Renal cortex interstitium (tissue), 15 donors: Measurements from ENCODE around the gene GALNT5. TPM values are rescaled to one million over a fixed set of nuclear protein-coding genes. Genes with fewer than 3 reads are reported as not detected.
"Not testable (repeated sequence)": the region's sequence is repeated elsewhere in the genome, so short reads cannot be mapped to it uniquely, and the experiment has no call there.

Experiments
- DNase-seq, 11 donors: peaks; one replicate each; pipeline ENCODE4 v3.0.0-alpha.2; 2013; ENCODE audit warnings: low read depth in 9 of 11, low spot score in 4 of 11; ENCODE audit errors: extremely low read depth in 1 of 11
- long read RNA-seq, 16 experiments: transcript quantifications; one replicate each; lab custom pipeline, GENCODE V29; 2026
- polyA plus RNA-seq, 3 donors: library from polyadenylated mRNA; unstranded; fragments of 120-200 nt; gene quantifications; one replicate each; pipeline ENCODE4 v1.2.1, GENCODE V29; 2013; ENCODE audit not compliant: insufficient read length in 3 of 3

GALNT5 gene
- under 1 TPM; 0.45 to 0.62 (median 0.50) TPM for polyA plus RNA-seq
- long read RNA-seq, donor 1, full-length matches to known transcripts, result 1 of 1 reads
- long read RNA-seq, donor 1, partial matches to known transcripts, result 0 of 1 reads
- long read RNA-seq, donor 1, other reads (novel, unspliced or antisense), result 0 of 1 reads
- long read RNA-seq, donor 2, result 0 reads
- long read RNA-seq, donor 3, result 0 reads
- long read RNA-seq, donor 4, result 0 reads
- long read RNA-seq, donor 5, result 0 reads
- long read RNA-seq, donor 6, result 0 reads
- long read RNA-seq, donor 7, result 0 reads
- long read RNA-seq, donor 8, result 0 reads
- long read RNA-seq, donor 9, result 0 reads
- long read RNA-seq, donor 10, result 0 reads
- long read RNA-seq, donor 11, full-length matches to known transcripts, result 1 of 1 reads
- long read RNA-seq, donor 11, partial matches to known transcripts, result 0 of 1 reads
- long read RNA-seq, donor 11, other reads (novel, unspliced or antisense), result 0 of 1 reads
- long read RNA-seq, donor 12, result 0 reads
- long read RNA-seq, donor 13, result 0 reads
- long read RNA-seq, donor 14, result 0 reads
- long read RNA-seq, donor 15, result 0 reads
- long read RNA-seq, donor 16, full-length matches to known transcripts, result 1 of 1 reads
- long read RNA-seq, donor 16, partial matches to known transcripts, result 0 of 1 reads
- long read RNA-seq, donor 16, other reads (novel, unspliced or antisense), result 0 of 1 reads

- peak in 9 of 11 donors; percentile 15 to 50 (median 28) for DNase-seq
Measured at GRCh38 chr2:157257312-157258252, at the start of gene GALNT5. TSS of gene GALNT5 (plus strand) at chr2:157257705. CDS start at chr2:157258083, 378 bp downstream.

- no peak for DNase-seq
Measured at GRCh38 chr2:157216286-157216965, 41.1 kb upstream of the GALNT5 start.

GRCh38 chr2:157217409-157217808 lies 40.1 kb upstream of the GALNT5 start:
- DNase-seq, result no peak

GRCh38 chr2:157218911-157219310 lies 38.6 kb upstream of the GALNT5 start:
- no peak for DNase-seq

GRCh38 chr2:157220502-157220901 lies 37.0 kb upstream of the GALNT5 start:
- no peak for DNase-seq

GRCh38 chr2:157221394-157221988 lies 36.0 kb upstream of the GALNT5 start:
- DNase-seq, result no peak

GRCh38 chr2:157223624-157224205 lies 33.8 kb upstream of the GALNT5 start:
- no peak for DNase-seq

- DNase-seq, result not testable (repeated sequence)
Measured at GRCh38 chr2:157224448-157224847, 33.1 kb upstream of the GALNT5 start.

GRCh38 chr2:157227592-157227991 lies 29.9 kb upstream of the GALNT5 start:
- no peak for DNase-seq

GRCh38 chr2:157228946-157229345 lies 28.6 kb upstream of the GALNT5 start:
- no peak for DNase-seq

GRCh38 chr2:157229572-157229971 lies 27.9 kb upstream of the GALNT5 start:
- DNase-seq, result peak in 4 of 11 donors; percentile 5 to 19 (median 9)

GRCh38 chr2:157231476-157231875 lies 26.0 kb upstream of the GALNT5 start:
- no peak for DNase-seq

- DNase-seq, result no peak
Measured at GRCh38 chr2:157233506-157233905, 24.0 kb upstream of the GALNT5 start.

- no peak for DNase-seq
Measured at GRCh38 chr2:157236404-157236803, 21.1 kb upstream of the GALNT5 start.

GRCh38 chr2:157238296-157238695 lies 19.2 kb upstream of the GALNT5 start:
- no peak for DNase-seq

GRCh38 chr2:157244691-157245090 lies 12.8 kb upstream of the GALNT5 start:
- DNase-seq, result no peak

- no peak for DNase-seq
Measured at GRCh38 chr2:157245144-157245840, 12.2 kb upstream of the GALNT5 start.
